ENCODE results near the gene SBF2.
"Not testable (repeated sequence)": the region's sequence is repeated elsewhere in the genome, so short reads cannot be mapped to it uniquely, and the experiment has no call there.

SBF2 gene

DNA sequence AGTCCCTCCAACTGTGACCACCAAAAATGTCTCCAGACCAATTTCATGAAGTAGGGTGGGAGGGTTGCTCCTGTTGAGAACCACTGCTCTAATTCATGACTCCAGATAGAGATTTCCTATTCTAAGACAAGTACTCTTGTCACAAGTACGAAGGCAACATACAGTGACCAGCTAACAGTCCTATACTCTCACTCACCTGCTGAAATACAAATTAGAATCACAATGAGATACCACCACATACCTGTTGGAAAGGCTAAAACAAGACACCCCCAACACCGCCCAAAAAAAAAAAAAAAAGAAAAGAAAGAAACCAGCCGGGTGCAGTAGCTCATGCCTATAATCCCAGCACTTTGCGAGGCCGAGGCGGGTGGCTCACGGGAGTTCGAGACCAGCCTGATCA lies 319.6 kb downstream of the SBF2 start:
- in situ Hi-C loops (cut with HindIII; ENCODE audit: low sequenced_read_pairs) = no loop called here

DNA sequence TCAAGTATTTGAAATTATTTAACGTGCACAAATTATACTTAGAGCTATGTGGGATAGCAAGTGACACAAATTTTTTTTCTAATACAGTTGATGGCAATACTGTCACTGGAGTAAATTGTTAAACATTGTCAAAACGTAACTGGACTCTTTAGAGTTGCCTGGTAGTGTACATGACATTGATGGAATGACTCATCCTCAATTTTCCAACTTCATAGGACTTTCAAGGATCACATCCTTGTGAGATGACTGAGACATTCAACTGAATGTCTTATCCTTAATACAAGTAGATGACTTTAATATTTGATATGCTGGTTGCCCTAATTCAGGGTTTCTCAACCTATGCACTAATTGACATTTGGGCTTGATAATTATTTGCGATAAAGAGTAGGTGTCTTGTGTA lies 320.1 kb downstream of the SBF2 start:
- in situ Hi-C loops (cut with HindIII; ENCODE audit: low sequenced_read_pairs) = no loop called here

DNA sequence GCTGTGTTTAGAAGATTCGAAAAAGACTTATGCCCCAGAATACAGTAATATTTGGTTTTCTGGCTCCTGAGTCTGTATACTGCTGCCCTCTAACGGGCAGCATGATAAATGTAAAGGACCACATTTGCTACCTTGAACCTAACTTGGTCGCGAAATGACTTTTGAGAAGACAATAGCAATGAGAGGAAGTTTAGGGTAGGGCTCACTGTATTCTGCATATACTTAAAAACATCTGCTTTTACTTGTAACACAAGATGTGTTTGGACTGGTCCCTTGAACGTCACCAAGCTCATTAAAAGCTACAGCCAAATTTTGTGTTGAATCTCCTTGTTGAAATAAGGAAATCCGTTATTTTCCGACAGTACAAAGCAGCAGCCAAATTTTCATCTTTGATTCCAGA lies 321.0 kb downstream of the SBF2 start:
- in situ Hi-C loops (cut with HindIII; ENCODE audit: low sequenced_read_pairs) = no loop called here

- in situ Hi-C loops (cut with HindIII; ENCODE audit: low sequenced_read_pairs) = no loop called here
Measured at GRCh38 chr11:9971894-9972293, 322.1 kb downstream of the SBF2 start.

DNA sequence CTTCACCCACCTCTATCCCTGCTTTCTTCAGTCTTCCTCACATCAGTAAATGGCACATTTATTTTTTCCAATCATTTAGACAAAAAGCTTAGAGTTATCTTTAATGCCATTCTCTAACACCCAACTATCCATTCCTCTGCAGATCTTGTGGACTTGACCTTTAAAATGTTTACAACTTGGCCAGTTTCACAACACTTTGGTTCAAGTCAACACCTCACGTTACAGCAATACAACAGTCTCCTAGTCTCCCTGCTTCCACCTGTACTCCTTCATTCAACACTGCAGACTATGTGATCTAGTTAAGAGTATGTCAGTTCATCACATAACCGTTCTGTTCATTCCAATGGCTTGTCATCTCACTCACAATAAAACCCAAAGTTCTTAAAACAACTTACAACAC lies 325.0 kb downstream of the SBF2 start:
- in situ Hi-C loops (cut with HindIII; ENCODE audit: low sequenced_read_pairs) = no loop called here

DNA sequence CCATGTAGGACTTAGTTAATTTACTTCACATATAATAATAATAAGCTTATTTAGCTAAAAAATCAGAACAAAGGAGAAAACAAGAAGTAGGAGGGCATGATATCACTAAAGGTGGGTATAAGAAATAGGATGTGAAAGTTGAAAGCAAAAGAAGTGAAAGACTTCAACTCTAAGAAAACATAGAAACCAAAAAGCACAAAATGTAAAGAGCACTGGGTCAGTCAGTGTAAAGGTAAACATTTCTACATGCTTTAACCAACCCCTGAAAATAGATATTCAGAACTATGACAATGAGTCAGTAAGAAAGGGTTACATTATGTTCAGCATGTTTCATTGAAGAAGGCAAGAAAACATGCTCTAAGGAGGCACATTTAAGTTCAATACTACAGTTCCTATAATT lies 331.3 kb downstream of the SBF2 start:
- in situ Hi-C loops (cut with HindIII; ENCODE audit: low sequenced_read_pairs) = no loop called here

DNA sequence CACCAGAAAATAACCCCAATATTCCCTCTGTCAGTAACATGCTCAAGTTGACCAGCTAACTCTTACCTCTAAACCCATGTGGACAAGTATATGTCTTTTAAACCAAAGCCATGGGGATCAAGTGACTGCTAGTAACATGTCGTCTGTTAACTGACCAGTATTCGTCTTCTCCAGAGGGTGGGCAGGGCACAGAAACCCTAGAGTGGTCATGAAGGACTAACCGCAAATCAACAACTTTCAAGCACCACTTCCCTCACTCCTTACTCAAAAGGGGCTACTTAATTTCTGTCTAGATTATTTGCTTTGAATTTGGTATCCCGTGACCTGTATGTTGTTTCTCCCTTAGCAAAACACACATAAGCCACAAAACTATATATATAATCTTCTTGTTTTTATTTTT lies 336.9 kb downstream of the SBF2 start:
- in situ Hi-C loops (cut with HindIII; ENCODE audit: low sequenced_read_pairs) = no loop called here

GRCh38 chr11:9956483-9956882 lies 337.5 kb downstream of the SBF2 start:
- in situ Hi-C loops (cut with HindIII; ENCODE audit: low sequenced_read_pairs) = no loop called here

- in situ Hi-C loops (cut with HindIII; ENCODE audit: low sequenced_read_pairs) = no loop called here
Measured at GRCh38 chr11:9955391-9955790, 338.6 kb downstream of the SBF2 start.

GRCh38 chr11:9953994-9954626 lies 339.9 kb downstream of the SBF2 start:
- in situ Hi-C loops (cut with HindIII; ENCODE audit: low sequenced_read_pairs) = no loop called here

DNA sequence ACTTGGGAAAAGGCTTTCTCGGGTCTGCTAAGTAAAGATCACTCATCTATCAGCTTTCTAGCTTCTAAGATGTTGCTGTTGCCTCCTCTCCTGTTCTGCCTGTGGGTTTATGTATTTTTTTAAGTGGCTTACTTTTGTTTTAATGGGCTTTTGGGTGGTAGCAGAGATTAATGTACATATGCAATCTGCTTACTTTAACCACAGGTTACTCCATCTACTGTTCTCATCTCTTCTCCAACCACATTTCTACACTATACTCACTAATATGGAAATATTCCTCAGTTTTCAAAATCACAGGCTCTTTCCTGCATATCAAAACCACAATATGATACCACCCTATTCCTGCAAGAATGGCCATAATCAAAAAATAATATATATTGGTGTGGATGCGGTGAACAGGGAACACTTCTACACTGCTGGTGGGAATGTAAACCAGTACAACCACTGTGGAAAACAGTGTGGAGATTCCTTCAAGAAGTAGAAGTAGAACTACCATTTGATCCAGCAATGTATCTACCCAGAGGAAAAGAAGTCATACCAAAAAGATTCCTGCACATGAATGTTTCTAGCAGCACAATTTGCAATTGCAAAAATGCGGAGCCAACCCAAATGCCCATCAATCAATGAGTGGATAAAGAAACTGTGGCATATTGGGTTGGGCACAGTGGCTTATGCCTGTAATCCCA lies 341.4 kb downstream of the SBF2 start:
- in situ Hi-C loops (cut with HindIII; ENCODE audit: low sequenced_read_pairs) = no loop called here

GRCh38 chr11:9951807-9952206 lies 342.2 kb downstream of the SBF2 start:
- in situ Hi-C loops (cut with HindIII; ENCODE audit: low sequenced_read_pairs) = no loop called here

DNA sequence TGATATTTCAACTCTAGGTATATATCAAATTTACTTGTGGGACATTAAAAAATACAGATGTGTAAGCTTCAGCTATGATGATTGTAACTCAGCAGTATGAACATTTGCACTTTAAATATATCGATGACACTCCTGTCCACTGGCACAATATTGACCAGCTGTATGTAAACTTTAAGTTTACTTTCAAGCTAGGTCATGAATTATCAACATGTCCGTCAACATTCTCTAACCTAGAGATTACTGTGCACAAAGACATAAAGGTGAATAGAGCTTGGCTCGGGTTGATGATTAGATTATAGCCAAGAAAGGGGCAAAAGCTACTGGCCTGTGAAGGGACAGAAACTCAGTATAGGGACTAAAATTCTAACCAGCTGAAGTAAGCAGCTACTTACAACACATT lies 343.6 kb downstream of the SBF2 start:
- in situ Hi-C loops (cut with HindIII; ENCODE audit: low sequenced_read_pairs) = no loop called here

- in situ Hi-C loops (cut with HindIII; ENCODE audit: low sequenced_read_pairs) = no loop called here
Measured at GRCh38 chr11:9947231-9947864, 346.7 kb downstream of the SBF2 start.

DNA sequence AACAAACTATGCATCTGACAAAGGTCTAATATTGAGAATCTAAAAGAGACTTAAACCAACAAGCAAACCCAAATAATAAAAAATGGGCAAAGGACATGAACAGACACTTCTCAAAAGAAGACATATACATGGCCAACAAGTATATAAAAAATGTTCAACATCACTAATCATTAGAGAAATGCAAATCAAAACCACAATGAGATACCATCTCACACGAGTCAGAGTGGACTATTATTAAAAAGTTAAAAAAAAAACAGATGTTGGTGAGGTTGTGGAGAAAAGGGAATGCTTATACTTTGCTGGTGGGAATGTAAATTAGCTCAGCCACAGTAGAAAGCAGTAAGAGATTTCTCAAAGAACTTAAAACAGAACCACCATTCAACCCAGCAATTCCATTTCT lies 348.3 kb downstream of the SBF2 start:
- in situ Hi-C loops (cut with HindIII; ENCODE audit: low sequenced_read_pairs) = not testable (repeated sequence)

DNA sequence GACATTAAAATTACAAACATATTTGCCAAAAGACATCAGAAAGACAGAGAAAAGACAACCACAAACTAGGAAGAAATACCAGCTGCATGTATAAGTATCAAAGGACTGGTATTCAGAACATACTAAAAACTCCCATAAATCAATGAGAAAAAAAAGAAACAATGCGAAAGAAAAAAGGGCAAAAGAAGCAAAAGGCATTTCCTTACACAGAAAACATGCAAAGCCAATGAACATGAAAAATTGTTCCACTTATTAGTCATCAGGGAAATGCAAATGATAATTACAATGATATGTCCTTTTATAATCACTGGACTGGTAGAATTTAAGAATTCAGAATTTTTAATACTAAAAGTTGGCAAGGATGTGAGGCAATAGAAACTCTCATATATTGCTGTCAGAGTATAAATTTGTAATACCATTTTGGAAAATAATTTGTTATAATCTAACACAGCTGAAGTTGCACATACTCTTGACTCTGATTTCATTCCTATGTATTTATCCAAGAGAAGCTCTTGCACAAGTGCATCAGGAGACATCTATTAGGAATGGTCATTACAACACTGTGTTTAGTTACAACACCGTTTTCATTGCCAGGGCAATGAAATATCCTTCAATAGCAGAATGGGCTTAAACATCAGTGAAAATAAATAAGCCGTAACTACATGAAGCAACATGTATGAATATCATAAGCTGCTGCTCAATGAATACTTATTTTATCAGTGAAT lies 350.5 kb downstream of the SBF2 start:
- in situ Hi-C loops (cut with HindIII; ENCODE audit: low sequenced_read_pairs) = no loop called here

DNA sequence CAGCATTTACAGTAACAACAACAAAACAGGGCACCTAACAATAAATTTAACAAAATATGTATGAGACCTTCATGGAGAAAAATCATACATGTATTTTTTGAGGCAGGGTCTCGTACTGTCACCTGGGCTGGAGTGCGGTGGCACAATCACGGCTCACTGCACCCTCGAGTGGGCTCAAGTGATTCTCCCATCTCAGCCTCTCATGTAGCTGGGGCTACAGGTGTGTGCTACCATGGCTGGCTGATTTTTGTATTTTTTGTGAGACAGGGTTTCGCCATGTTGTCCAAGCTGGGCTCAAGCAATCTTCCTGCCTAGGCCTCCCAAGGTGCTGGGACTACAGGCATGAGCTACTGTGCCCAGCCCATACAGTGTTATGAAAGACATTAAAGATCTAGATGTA lies 352.0 kb downstream of the SBF2 start:
- in situ Hi-C loops (cut with HindIII; ENCODE audit: low sequenced_read_pairs) = no loop called here

DNA sequence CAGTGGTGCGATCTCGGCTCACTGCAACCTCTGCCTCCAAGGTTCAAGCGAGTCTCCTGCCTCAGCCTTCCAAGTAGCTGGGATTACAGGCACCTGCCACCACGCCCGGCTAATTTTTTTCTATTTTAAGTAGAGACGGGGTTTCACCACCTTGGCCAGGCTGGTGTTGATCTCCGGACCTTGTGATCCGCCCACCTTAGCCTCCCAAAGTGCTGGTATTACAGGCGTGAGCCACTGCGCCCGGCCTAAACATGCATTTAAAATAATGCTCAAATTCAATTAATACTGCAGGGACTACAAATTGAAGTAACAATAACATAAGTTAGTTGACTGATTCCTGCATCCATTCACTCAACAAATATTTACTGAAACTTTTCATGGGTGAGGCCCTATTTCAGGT lies 354.9 kb downstream of the SBF2 start:
- in situ Hi-C loops (cut with HindIII; ENCODE audit: low sequenced_read_pairs) = not testable (repeated sequence)

GRCh38 chr11:9936754-9937153 lies 357.3 kb downstream of the SBF2 start:
- in situ Hi-C loops (cut with HindIII; ENCODE audit: low sequenced_read_pairs) = no loop called here

DNA sequence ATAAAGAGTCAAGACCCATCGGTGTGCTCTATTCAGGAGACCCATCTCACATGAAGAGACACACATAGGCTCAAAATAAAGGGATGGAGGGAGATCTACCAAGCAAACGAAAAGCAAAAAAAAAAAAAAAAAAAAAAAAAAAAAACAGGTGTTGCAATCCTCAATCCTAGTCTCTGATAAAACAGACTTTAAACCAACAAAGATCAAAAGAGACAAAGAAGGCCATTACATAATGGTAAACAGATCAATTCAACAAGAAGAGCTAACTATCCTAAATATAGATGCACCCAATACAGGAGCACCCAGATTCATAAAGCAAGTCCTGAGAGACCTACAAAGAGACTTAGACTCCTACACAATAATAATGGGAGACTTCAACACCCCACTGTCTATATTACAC lies 361.2 kb downstream of the SBF2 start:
- in situ Hi-C loops (cut with HindIII; ENCODE audit: low sequenced_read_pairs) = not testable (repeated sequence)

GRCh38 chr11:9930562-9931331 lies 363.3 kb downstream of the SBF2 start:
- in situ Hi-C loops (cut with HindIII; ENCODE audit: low sequenced_read_pairs) = not testable (repeated sequence)

All from endothelial cell of hepatic sinusoid (primary cell).